Lung (tissue), 10 donors: ENCODE data around the gene G6PD. TPM values are rescaled to one million over a fixed set of nuclear protein-coding genes. Genes with fewer than 3 reads are reported as not detected.
"Not testable (repeated sequence)": the region's sequence is repeated elsewhere in the genome, so short reads cannot be mapped to it uniquely, and the experiment has no call there.

Source experiments
- ATAC-seq: fragments of 200-7000 bp; cut with Tn5 transposase; one replicate; pipeline ENCODE4 v1.9.1; 2020; ENCODE audit warnings: moderate number of reproducible peaks; ENCODE audit not compliant: insufficient read depth, low FRiP score
- DNase-seq, 3 donors: peaks; one replicate each; pipeline ENCODE4 v3.0.0-alpha.2; 2013 to 2017
- H3K27ac ChIP-seq, 2 donors: one replicate each; pipeline ENCODE4 v1.5.1; 2013; ENCODE audit warnings: mild to moderate bottlenecking in 2 of 2, moderate library complexity in 2 of 2, control low read depth in 1 of 2, inconsistent platforms in 1 of 2, low read depth in 1 of 2, low read length in 1 of 2
- H3K27me3 ChIP-seq, 3 donors: one replicate each; pipeline ENCODE4 v1.5.1; 2013; ENCODE audit warnings: low read length in 2 of 3; ENCODE audit not compliant: control insufficient read depth in 3 of 3, insufficient read depth in 3 of 3
- H3K36me3 ChIP-seq, 4 donors: one replicate each; pipeline ENCODE4 v1.5.1; 2013; ENCODE audit warnings: low read length in 4 of 4, mild to moderate bottlenecking in 1 of 4, moderate library complexity in 1 of 4; ENCODE audit not compliant: control insufficient read depth in 4 of 4, insufficient read depth in 4 of 4
- H3K4me1 ChIP-seq, 5 donors: one replicate each; pipeline ENCODE4 v1.5.1; 2013; ENCODE audit warnings: low read length in 5 of 5, mild to moderate bottlenecking in 2 of 5, moderate library complexity in 1 of 5; ENCODE audit not compliant: control insufficient read depth in 5 of 5, insufficient read depth in 5 of 5
- H3K4me3 ChIP-seq: one replicate; pipeline ENCODE4 v1.5.1; 2013; ENCODE audit warnings: mild to moderate bottlenecking, control low read depth, moderate library complexity
- H3K9ac ChIP-seq, 2 donors: one replicate each; pipeline ENCODE4 v1.5.1; 2013; ENCODE audit warnings: low read length in 2 of 2, control low read depth in 1 of 2; ENCODE audit not compliant: insufficient read depth in 1 of 2
- H3K9me3 ChIP-seq, 4 donors: one replicate each; pipeline ENCODE4 v1.5.1; 2013; ENCODE audit warnings: low read length in 3 of 4, mild to moderate bottlenecking in 1 of 4, moderate library complexity in 1 of 4; ENCODE audit not compliant: control insufficient read depth in 4 of 4, insufficient read depth in 3 of 4
- WGBS, 2 donors: extraction: QIAGEN DNeasy Blood & Tissue Kit; methylation state at CpG; one replicate each; pipeline ENCODE4 v1.1.7; 2013; 5-methylcytosine and 5-hydroxymethylcytosine counted together
- polyA plus RNA-seq, 2 donors: library from polyadenylated mRNA; stranded (reverse); fragments of 200-250 nt; gene quantifications; one replicate each; pipeline ENCODE4 v1.2.1, GENCODE V29; 2013
- total RNA-seq, 2 donors: library from RNA; depleted of rRNA in 1 of 2; stranded (reverse); fragments of >200 nt in 1 of 2; gene quantifications; one replicate each; pipeline ENCODE4 v1.2.1, GENCODE V29; 2014 to 2021
- donor health status: Bipolar disorder and iron deficiency.
- donor health status: healthy.
- donor health status: DM: yes; HTN: yes; CAD: no.

The G6PD gene
- total and polyA plus RNA-seq, 4 donors = 24.3 to 106 (median 65.5) TPM

GRCh38 chrX:154570361-154570760 lies 23.7 kb upstream of the G6PD start:
- H3K9ac ChIP-seq, DNase-seq, H3K36me3 ChIP-seq, H3K9me3 ChIP-seq, H3K4me1 ChIP-seq, ATAC-seq, H3K27me3 ChIP-seq, H3K4me3 ChIP-seq, H3K27ac ChIP-seq: not testable (repeated sequence)
- WGBS, 2 donors = no CpG with 5 or more reads among the region's 11 CpGs

- H3K9me3 ChIP-seq, DNase-seq, ATAC-seq, H3K9ac ChIP-seq, H3K36me3 ChIP-seq, H3K4me3 ChIP-seq, H3K4me1 ChIP-seq, H3K27me3 ChIP-seq, H3K27ac ChIP-seq: not testable (repeated sequence)
- no CpG with 5 or more reads among the region's 10 CpGs for WGBS, 2 donors
Measured at GRCh38 chrX:154562295-154562694, 15.6 kb upstream of the G6PD start.

- not testable (repeated sequence) for H3K9ac ChIP-seq, H3K9me3 ChIP-seq, H3K36me3 ChIP-seq, H3K4me3 ChIP-seq, H3K4me1 ChIP-seq, DNase-seq, H3K27ac ChIP-seq, H3K27me3 ChIP-seq, ATAC-seq
- WGBS, 2 donors = 86 to 90% methylated on average over 9 to 12 of the region's 31 CpGs
Measured at GRCh38 chrX:154560326-154560725, 13.7 kb upstream of the G6PD start.

- not testable (repeated sequence) for H3K9me3 ChIP-seq
Measured at GRCh38 chrX:154558896-154559295, 12.2 kb upstream of the G6PD start.

GRCh38 chrX:154558060-154558690 lies 11.5 kb upstream of the G6PD start:
- H3K4me3 ChIP-seq, H3K27me3 ChIP-seq, DNase-seq, H3K9me3 ChIP-seq, ATAC-seq, H3K4me1 ChIP-seq, H3K36me3 ChIP-seq, H3K27ac ChIP-seq, H3K9ac ChIP-seq: not testable (repeated sequence)
- WGBS, 2 donors = 87 to 91% methylated on average over 4 to 5 of the region's 24 CpGs

More at GRCh38 chrX:154558896-154559295, 12.2 kb upstream of the G6PD start:
- not testable (repeated sequence) for H3K4me3 ChIP-seq, H3K4me1 ChIP-seq, H3K27me3 ChIP-seq, H3K9ac ChIP-seq, DNase-seq, H3K27ac ChIP-seq, H3K36me3 ChIP-seq, ATAC-seq
- WGBS, 2 donors = 92% methylated on average over 10 of the region's 21 CpGs; no CpG with 5 or more reads in 1 of the 2 donors

GRCh38 chrX:154552112-154552806 lies 5.6 kb upstream of the G6PD start:
- not testable (repeated sequence) for H3K9ac ChIP-seq, H3K4me3 ChIP-seq, H3K27me3 ChIP-seq, H3K4me1 ChIP-seq, DNase-seq, H3K27ac ChIP-seq, ATAC-seq, H3K9me3 ChIP-seq, H3K36me3 ChIP-seq
- 57 to 85% methylated on average over 7 to 12 of the region's 18 CpGs for WGBS, 2 donors
